T47D (cell line): ENCODE measurements around the gene SERPIND1.

Source experiments
- DNase-seq, 2 experiments: peaks; one replicate each; pipeline versions ENCODE4 v3.0.0 to v3.0.0-alpha.2; 2011 to 2012; ENCODE audit warnings: low read depth in 1 of 2, low spot score in 1 of 2
- JUND ChIP-seq: IDR thresholded peaks from 2 replicates; pipeline ENCODE4 v1.6.1; 2012; ENCODE audit warnings: low read depth
- in situ Hi-C: cut with HindIII; loops from 2 replicates; pipeline ENCODE4 v1.10.0; 2016; ENCODE audit warnings: low sequenced_read_pairs, low pct_unique_long_range_greater_than_20kb

Gene SERPIND1

DNA sequence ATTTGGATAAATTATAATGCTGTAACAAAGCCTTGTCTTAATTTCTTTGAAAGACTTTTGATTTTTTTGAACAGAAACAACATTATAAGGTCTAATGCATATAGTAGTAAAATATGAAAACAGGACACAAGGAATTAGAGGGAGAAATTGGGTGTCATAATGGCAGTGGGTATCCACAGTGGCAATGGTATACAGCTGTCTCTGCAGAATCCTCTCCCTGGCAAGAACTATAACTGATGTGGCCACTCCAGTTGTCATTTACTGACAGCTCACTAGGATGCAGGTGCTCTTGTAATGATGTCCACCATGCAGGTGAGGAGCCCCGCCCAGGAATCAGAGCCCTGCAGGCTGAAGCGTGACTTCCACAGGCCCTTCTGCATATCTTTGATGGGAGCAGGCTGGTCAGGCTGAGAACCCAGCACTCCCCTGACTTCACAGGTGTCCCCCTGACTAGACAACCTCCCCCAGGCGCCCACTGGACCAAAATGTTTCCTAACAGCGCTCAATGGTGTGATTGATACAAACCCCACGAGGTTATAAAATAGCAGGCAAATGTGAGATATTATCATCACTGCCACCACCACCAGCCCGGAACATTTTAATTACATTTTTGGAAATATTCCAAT, 32.8 kb upstream of the SERPIND1 start:
- in situ Hi-C loops, result no loop called here
- TF ChIP-seq JUND, result no peak
- no peak for DNase-seq

DNA sequence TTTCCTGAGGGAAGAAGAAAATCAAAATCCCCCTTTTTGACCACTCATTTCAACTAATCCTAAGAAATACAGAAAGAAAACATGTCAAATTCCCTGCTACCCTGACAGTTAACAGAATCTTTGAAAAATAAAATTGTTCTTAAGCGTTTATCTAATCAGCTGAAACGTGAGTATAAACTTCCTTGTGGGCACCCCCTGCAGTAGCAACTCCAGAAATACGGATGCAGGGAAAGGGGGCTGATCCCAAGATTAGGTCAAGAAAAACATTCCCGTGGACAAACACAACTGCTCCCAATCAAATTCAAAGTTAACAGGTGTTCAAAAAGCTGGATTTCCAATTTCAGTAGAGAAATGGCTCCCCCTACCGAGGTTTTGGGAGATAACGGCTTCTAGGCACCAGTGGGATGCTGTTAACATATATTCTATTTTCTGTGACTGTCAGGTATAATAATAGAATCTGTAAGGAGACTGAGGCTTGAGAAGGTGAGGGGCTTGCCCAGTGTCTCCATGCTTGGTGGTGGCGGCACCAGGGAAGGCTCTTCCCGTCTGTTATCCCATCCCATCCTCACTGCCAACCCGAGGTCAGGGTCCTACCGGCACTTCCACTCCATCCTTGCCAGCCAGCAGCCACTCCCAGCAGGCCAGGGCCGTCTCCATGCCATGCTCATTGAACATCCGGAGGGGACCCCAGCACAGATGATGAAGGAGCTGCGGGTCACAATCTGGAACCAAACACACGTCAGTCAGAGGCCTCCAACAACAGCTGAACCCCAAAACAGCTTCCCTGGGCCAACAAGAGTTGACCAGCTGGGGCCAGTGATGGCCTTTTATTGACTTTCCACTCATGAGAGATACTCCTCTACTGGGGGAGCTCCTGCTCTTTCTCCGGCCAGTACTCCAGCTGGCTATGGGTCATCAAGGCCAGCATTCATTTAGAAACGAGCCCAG, 32.0 kb upstream of the SERPIND1 start:
- DNase-seq, result peak; percentile 38 to 58

GRCh38 chr22:20742764-20743163, 31.1 kb upstream of the SERPIND1 start:
- DNase-seq, result no peak
- in situ Hi-C loops, result no loop called here

More for the DNA sequence above, 32.0 kb upstream of the SERPIND1 start:
- no peak for TF ChIP-seq JUND
- in situ Hi-C loops, result no loop called here

DNA sequence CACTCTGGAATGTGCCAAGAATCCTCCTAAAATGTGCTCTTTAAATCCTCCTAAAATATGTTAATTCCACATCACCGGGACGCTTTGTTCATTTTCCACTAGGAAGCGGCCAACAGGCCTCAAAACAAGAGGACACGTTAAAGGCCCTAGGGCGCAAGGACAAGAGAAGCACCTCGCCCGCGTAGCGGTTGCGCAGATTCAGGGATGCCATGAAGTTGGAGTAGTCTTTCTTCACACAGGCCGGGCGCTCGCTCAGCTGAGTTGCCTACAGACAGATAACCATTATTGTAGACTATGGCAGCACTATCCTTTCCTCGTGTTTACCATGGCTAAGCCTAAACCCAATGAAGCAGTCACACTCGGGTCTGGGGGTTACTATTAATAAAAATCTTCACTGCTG, 29.5 kb upstream of the SERPIND1 start:
- in situ Hi-C loops, result no loop called here
- DNase-seq, result no peak
- no peak for TF ChIP-seq JUND

More at GRCh38 chr22:20742764-20743163, 31.1 kb upstream of the SERPIND1 start:
- no peak for TF ChIP-seq JUND

- DNase-seq, result no peak
- in situ Hi-C loops, result no loop called here
- no peak for TF ChIP-seq JUND
These were observed 28.8 kb upstream of the SERPIND1 start for GRCh38 chr22:20745119-20745518.

- no peak for DNase-seq
- TF ChIP-seq JUND, result no peak
- in situ Hi-C loops, result no loop called here
These were observed 27.3 kb upstream of the SERPIND1 start for GRCh38 chr22:20746431-20747189.

GRCh38 chr22:20747223-20747622, 26.7 kb upstream of the SERPIND1 start:
- no peak for DNase-seq
- in situ Hi-C loops, result no loop called here
- TF ChIP-seq JUND, result no peak

- no peak for TF ChIP-seq JUND
- in situ Hi-C loops, result no loop called here
- DNase-seq, result no peak
These were observed 25.8 kb upstream of the SERPIND1 start for GRCh38 chr22:20748082-20748481.

- in situ Hi-C loops, result no loop called here
- DNase-seq, result no peak
These were observed 25.0 kb upstream of the SERPIND1 start for GRCh38 chr22:20748731-20749428.

GRCh38 chr22:20749453-20749852, 24.5 kb upstream of the SERPIND1 start:
- DNase-seq, result no peak
- TF ChIP-seq JUND, result no peak
- in situ Hi-C loops, result no loop called here

More at GRCh38 chr22:20748731-20749428, 25.0 kb upstream of the SERPIND1 start:
- no peak for TF ChIP-seq JUND

DNA sequence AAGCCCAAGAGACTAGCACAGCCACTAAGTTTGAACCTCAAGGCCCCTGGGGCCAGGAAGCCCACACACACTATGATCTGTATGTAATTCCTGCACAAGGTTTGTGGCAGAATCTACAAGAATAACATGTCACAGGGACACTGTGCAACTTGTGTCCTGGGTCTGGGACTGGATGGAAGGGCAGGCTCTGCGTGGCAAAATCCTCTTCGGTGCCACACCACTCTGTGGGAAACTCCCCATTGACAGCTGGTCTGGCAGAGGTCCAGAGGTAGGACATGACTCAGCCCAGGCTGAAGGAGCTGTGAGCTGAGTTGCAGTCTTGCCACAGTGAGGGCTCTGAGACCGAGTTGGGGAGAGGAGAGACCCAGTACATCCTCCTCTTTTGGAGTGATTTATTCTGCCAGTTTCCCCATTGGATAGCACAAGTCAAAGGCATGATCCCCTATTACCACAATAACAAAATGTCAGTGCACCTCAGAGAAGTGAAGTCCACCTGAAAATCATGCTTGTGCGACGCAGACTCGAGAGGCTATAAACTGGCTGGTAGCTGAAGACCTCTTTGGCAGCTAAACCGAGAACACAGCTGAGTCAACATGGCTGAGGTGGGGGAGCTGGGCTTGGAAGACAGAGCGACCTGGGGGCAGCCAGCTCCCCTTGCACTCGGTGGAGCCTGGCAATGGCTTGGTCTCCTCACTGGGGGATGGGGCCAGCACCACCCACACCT, 23.3 kb upstream of the SERPIND1 start:
- no peak for DNase-seq

More for the DNA sequence above, 23.3 kb upstream of the SERPIND1 start:
- in situ Hi-C loops, result no loop called here
- TF ChIP-seq JUND, result no peak
